Activated gamma-delta T cell treated with Interleukin-2 at 50 U/mL for 16 hours (primary cell): ENCODE data around the gene NFILZ.
"Not testable (repeated sequence)": the region's sequence is repeated elsewhere in the genome, so short reads cannot be mapped to it uniquely, and the experiment has no call there.

ENCODE experiments used
- DNase-seq: peaks from one replicate; pipeline ENCODE4 v3.0.0-alpha.2; 2020

The NFILZ gene

GRCh38 chr19:8611877-8612806, 18.3 kb upstream of the NFILZ start:
- DNase-seq, result no peak

DNA sequence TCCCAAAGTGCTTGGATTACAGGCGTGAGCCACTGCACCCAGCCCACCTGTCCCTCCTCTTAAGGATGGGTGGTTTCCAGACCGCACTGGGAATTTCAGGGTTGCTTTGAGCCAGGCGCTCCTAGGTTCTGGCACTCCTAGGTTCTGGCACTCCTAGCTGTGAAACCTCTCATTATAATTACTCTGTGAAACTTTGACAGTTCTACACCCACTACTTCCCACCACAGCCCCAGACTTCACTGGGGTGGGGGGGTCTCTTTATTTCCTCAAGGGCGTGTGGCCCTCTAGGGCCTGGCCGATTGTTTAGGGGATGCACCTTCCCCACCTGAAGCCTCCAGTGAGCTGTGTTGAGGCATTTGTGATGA, 17.6 kb upstream of the NFILZ start:
- DNase-seq, result no peak

GRCh38 chr19:8614455-8614854, 16.0 kb upstream of the NFILZ start:
- DNase-seq, result no peak

DNA sequence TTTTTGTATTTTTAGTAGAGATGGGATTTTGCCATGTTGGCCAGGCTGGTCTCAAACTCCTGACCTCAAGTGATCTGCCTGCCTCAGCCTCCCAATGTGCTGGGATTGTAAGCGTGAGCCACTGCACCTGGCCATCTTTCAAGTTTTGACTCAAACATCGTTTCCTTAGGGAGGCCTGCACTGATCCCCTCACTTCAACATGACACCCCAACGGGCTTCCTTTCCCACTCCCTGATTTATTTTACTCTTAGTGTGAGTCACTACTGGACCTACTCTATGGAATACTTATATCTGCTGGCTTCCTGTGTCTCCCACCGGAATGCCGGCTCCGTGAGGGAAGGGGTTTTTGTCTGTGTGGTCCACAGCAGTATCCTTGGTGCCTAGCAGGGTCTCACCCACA, 15.4 kb upstream of the NFILZ start:
- no peak for DNase-seq

DNA sequence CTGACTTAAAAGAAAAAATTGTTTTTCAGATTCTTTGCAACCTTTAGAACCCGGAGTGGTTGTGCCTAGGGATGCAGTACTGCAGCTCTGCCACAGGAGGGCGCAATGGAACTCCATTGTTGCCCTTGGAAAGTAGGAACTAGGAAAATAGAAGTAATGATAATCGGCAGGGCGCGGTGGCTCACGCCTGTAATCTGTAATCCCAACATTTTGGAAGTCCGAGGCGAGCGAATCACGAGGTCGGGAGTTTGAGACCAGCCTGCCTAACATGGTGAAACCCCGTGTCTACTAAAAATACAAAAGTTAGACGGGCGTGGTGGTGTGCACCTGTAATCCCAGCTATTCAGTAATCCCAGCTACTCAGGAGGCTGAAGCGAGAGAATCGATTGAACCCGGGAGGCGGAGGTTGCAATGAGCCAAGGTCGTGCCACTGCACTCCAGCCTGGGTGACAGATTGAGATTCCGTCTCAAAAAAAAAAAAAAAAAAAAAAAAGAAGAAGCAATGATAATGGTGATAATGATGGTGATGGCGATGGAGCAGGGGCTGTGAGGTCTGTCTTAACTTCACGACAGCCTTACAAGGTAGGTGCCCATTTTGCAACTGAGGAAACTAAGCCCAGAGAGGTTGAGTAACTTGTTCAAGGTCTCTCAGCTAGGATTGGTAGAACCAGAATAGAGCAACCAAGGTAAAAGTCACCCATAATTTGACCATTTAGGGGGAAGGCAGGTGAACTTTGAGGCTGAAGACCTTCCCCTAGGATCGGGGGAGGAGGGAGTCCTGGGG, 14.4 kb upstream of the NFILZ start:
- DNase-seq, result peak; percentile 49

DNA sequence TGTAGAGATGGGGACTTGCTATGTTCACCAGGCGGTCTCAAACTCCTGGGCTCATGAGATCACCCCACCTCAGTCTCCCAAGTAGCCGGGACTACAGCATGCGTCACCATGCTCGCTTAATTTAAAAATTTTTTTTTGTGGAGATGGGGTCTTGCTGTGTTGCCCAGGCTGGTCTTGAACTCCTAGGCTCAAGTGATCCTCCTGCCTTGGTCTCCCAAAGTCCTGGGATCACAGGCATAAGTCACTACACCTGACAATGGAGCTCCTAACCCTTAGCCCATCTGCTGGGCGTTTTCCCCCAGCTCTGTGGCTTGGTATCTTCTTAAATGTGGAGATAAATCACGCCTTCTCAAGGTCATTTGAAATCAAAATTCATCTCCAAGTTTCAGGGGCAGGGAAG, 13.6 kb upstream of the NFILZ start:
- DNase-seq, result no peak

GRCh38 chr19:8617325-8617724, 13.1 kb upstream of the NFILZ start:
- DNase-seq, result not testable (repeated sequence)

DNA sequence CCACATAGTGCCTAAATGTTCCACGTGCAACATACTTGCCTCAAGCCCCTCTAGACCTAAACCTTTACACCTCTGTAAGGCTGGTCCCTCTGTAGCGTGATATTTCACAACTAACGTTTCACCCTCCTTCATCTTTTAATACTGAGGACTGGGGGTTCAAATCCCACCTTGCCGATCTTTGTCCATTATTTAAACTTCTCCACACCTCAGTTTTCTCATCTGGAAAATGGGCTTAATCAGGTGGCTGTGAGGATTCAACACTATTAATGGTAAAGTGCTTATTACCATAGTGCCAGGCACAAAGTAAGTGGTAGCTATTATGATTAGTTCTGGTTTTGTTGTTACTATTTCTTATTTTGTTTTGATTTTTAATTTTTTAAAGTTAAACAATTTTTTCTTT, 12.4 kb upstream of the NFILZ start:
- DNase-seq, result no peak

DNA sequence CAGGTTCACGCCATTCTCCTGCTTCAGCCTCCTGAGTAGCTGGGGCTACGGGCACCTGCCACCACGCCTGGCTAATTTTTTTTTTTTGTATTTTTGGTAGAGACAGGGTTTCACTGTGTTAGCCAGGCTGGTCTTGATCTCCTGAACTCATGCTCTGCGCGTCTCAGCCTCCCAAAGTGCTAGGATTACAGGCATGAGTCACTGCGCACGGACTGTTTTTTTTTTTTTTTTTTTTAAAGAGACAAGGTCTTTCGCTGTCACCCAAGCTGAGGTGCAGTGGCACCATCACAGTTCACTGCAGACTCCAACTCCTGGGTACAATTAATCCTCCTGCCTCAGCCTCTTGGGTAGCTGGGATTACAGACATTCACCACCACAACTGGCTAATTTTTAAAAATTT, 11.7 kb upstream of the NFILZ start:
- DNase-seq, result no peak

DNA sequence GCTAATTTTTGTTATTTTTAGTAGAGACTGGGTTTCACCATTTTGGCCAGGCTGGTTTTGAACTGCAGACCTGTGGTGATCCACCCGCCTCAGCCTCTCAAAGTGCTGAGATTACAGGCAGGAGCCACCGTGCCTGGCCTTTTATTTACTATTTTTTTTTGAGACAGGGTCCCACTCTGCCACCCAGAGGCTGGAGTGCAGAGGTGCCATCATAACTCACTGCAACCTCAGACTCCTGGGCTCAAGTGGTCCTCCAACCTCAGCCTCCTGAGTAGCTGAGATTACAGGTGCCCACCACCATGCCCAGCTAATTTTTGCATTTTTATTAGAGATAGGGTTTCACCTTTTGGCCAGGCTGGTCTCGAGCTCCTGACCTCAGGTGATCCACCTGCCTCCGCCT, 7.5 kb upstream of the NFILZ start:
- not testable (repeated sequence) for DNase-seq

- DNase-seq, result no peak
Observed at GRCh38 chr19:8626842-8627241, 3.6 kb upstream of the NFILZ start.

DNA sequence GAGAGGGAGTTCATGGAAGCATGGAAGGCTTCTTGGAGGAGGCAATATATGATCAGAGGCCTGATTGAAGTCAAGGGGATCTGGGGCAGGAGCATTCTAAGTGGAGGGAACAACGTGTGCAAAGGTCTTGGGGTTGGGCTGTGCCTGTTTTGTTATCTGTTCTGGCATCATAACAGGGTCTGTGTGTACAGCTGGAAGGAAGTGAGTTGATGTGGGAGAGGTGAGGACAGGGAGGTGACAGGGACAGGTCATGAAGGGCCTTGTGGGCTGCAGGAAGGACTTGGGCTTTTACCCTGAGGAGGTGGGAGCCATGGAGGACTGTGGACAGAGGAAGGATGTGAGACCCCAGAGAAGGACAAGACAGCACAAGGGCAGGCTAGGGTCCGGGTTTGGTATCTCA, 1.2 kb upstream of the NFILZ start:
- DNase-seq, result no peak

DNA sequence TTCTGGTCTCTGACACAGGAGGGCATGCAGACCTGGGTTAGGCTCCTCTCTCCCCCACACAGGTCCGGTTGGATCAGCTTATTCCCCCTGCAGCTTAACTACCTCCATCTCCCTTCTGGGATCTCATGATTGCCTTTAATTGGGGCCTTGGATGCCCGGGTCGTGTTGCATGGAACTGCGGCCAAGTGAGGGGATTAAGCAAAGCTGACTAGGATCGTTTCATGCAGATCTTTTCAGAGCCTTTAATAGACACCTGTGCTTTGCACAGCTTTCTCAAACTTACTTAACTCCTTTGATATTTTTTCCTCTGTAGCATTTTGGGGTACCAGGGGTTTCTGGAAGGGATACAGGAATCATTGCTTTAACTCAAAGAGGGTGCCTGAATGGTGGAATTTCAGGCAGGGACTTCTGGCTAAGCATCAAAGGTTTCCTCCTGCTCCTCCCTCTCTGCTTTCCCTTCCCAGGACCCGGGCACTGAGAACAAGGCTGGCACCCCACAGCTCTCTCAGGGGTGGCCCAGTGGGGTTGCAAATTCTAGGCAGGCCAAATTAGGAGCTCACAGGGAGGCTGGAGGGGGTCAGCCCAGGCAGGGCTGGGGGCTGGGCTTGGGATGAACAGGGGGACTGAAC, 477 bp downstream of the NFILZ start:
- DNase-seq, result no peak

- DNase-seq, result no peak
Observed at GRCh38 chr19:8631425-8631819, 989 bp downstream of the NFILZ start.

GRCh38 chr19:8635422-8635821, 5.0 kb downstream of the NFILZ start:
- no peak for DNase-seq

- not testable (repeated sequence) for DNase-seq
Observed at GRCh38 chr19:8637070-8637469, 6.6 kb downstream of the NFILZ start.

- no peak for DNase-seq
Observed at GRCh38 chr19:8638078-8638619, 7.7 kb downstream of the NFILZ start.

GRCh38 chr19:8639821-8640401, 9.5 kb downstream of the NFILZ start:
- no peak for DNase-seq

GRCh38 chr19:8640402-8641004, 10.1 kb downstream of the NFILZ start:
- no peak for DNase-seq

DNA sequence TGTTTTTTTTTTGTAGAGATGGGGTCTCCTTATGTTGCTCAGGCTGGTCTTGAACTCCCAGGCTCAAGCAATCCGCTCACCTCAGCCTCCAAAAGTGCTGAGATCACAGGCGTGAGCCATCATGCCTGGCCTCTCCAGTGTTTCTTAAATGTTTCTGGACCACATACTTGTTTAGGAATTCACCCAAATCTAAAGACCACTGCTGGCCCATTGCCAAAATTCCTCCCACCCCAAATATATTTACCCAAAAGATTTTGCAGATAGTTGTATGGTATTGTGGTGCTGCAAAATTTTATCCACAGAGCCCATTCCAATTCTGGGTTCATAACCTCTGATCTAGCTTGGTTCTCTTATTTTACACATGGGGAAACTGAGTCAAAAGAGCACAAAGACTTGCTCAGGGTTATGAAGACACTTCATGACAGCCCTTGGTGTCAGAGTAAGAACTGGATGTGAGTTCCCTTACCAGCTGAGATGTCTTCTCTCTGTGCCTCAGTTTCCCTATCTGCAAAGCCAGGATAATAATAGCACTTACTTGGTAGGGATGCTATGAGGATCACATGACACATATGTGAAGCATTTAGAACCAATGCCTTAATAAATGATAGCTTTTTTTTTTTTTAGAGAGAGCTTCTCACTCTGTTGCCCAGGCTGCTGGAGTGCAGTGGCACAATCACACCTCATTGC, 10.9 kb downstream of the NFILZ start:
- no peak for DNase-seq

DNA sequence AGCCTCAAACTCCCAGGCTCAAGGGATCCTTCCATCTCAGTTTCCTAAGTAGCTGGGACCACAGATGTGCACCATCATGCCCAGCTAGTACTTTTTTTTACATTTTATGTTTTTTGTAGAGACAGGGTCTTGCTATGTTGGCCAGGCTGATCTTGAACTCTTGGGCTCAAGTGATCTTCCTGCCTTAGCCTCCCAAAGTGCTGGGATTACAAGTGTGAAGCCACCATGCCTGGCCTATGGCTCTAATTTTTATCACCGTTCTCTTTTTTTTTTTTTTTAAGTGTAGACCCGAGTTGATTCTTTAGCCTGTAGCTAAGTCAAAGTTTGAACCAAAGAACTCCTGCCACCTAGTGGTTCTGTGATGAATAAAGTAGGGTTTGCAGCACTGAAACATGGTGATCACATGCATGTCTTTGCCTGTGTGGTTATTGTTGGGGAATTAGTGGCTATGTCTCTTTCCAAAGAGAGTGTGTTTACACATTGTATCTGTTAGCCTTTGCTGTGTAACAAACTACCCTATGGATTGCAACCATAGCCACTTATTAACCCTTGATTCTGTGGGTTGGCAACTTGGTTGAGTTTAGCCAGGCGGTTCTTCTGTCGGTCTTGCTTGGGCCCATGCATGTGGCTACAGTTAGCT, 11.6 kb downstream of the NFILZ start:
- peak; percentile 33 for DNase-seq
